Measurements from ENCODE around the gene NAA20.

The NAA20 gene, protein sequence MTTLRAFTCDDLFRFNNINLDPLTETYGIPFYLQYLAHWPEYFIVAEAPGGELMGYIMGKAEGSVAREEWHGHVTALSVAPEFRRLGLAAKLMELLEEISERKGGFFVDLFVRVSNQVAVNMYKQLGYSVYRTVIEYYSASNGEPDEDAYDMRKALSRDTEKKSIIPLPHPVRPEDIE

GRCh38 chr20:20017001-20017843, at the start of gene NAA20:
NAA20 (plus strand) TSS chr20:20017362; CDS start chr20:20017397, 35 bp downstream.
- peak within 1 kb of the TSS; percentile 88 for H3K27ac ChIP-seq
- TF ChIP-seq, protein P1, sequence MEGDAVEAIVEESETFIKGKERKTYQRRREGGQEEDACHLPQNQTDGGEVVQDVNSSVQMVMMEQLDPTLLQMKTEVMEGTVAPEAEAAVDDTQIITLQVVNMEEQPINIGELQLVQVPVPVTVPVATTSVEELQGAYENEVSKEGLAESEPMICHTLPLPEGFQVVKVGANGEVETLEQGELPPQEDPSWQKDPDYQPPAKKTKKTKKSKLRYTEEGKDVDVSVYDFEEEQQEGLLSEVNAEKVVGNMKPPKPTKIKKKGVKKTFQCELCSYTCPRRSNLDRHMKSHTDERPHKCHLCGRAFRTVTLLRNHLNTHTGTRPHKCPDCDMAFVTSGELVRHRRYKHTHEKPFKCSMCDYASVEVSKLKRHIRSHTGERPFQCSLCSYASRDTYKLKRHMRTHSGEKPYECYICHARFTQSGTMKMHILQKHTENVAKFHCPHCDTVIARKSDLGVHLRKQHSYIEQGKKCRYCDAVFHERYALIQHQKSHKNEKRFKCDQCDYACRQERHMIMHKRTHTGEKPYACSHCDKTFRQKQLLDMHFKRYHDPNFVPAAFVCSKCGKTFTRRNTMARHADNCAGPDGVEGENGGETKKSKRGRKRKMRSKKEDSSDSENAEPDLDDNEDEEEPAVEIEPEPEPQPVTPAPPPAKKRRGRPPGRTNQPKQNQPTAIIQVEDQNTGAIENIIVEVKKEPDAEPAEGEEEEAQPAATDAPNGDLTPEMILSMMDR (conservative IDR thresholded peaks at IDR 0.05), result peak; percentile 85

GRCh38 chr20:19967445-19967844, 49.7 kb upstream of the NAA20 start:
- TF ChIP-seq, protein P1 (conservative IDR thresholded peaks at IDR 0.05), result no peak
- peak overlapping the region; percentile 84 for H3K27ac ChIP-seq

GRCh38 chr20:19968028-19968427, 49.1 kb upstream of the NAA20 start:
- H3K27ac ChIP-seq, result peak overlapping the region; percentile 84
- TF ChIP-seq, protein P1 (conservative IDR thresholded peaks at IDR 0.05), result no peak

DNA sequence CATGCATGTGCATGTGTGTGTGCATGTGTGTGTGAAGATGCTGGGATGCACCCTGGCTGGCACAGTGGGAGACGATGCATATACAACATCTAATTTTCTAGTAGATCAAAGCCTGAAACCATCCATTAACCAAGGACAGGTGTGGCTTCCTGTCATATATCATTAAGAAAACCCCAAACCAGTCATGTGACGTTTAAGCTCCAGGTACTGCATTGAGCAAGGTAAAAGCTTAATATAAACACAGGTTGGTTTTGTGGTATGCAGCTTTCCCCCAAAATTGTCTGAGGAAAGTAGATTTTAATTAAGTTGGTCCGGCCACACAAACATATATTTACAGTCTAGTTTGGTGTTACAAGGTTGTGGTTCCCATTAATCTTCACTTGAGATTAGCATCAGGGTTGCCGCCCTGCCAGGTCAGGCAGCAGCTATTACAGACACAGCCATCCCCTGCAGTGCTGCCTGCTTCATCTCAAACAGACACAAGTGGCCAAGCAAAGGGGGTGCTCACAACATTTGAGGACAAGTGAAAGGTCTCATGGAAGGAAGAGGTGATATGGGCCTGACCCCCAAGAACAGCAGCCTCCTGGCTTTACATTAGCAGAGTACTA, 48.6 kb upstream of the NAA20 start:
- TF ChIP-seq, protein P1 (conservative IDR thresholded peaks at IDR 0.05), result no peak
- H3K27ac ChIP-seq, result peak overlapping the region; percentile 84

DNA sequence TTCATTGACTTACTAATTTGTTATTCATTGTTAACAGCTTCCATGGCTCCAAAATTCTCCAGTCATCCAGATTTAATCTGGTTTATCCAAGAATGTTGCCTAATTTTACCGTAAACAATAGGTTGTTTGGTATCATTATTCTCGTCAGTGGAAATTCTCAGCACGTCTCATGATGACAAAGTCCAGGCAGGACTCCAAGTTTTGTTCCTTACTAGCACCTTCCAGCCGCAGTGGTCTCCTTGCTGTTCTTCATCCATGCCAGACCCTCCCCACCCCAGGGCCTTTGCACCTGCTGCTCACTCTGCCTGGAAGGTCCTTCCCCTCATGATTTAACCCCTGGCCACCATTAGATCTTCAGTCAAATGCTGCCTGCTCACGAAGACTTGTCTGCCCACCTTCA, 48.1 kb upstream of the NAA20 start:
- TF ChIP-seq, protein P1 (conservative IDR thresholded peaks at IDR 0.05), result no peak
- H3K27ac ChIP-seq, result peak overlapping the region; percentile 84

- no peak overlapping the region; the same call in 1 of the 2 replicates for H3K27ac ChIP-seq
Observed at GRCh38 chr20:19969507-19970255, 47.5 kb upstream of the NAA20 start.

More at GRCh38 chr20:19969507-19970255, 47.5 kb upstream of the NAA20 start:
- TF ChIP-seq, protein P1 (conservative IDR thresholded peaks at IDR 0.05), result no peak

Measured in VCaP (cell line).